ENCODE data around the gene SP5.
"Not testable (repeated sequence)": the region's sequence is repeated elsewhere in the genome, so short reads cannot be mapped to it uniquely, and the experiment has no call there.

The SP5 gene

DNA sequence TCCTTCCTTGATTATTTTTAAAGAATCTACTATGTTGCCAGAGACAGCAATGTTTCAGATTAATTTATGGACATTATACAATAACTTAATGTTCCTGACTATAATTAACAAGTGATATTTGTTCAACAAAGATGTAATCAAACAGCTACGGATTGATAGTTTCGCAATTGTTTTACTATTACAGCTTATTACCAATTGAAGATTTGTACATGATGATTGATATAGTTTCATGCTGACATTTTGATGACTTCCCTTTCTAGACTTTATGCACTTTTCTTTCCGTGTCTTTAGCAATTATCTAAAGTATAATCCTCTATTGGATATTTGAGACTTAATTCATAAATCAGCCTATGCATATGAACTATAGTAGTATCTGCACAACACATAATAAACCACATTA, 6.5 kb downstream of the SP5 start:
- H3K9ac ChIP-seq (ENCODE audit: low read depth, low read length), result no peak overlapping the region
- H3K27ac ChIP-seq (ENCODE audit: low read length), result no peak overlapping the region
- no peak overlapping the region for H3K4me3 ChIP-seq (ENCODE audit: low read length)
- H3K27me3 ChIP-seq (ENCODE audit: insufficient read depth, low read length), result peaks cover 53% of the 10 kb centered on the region
- H3K9me3 ChIP-seq (ENCODE audit: insufficient read depth, low read depth, low read length), result no peaks in the 10 kb centered on the region; the same call in 1 of the 2 replicates
- H3K36me3 ChIP-seq (ENCODE audit: insufficient read depth, low read depth, low read length), result no peaks in the 10 kb centered on the region; the same call in 1 of the 2 replicates
- H3K4me1 ChIP-seq (ENCODE audit: insufficient read depth, low read length), result no peaks in the 10 kb centered on the region

DNA sequence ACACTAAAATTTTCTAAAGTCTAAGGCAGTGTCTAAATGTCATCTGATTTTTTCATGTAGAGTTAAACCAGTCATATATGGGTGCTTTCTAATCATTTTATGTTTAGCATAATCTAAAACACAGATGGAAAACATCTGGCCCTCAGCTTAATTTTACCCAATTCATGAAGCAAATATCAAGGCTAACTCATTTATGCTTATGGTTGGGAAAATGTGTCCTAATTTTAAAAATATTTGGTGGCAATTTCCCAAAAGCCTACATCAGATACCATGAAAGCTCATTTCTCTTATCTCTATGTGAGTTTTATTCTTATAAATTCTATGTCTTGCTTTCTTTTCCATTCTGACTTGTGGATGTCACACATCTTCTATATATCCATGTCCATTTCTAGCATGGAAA, 7.2 kb downstream of the SP5 start:
- no peak overlapping the region for H3K27ac ChIP-seq (ENCODE audit: low read length)
- H3K27me3 ChIP-seq (ENCODE audit: insufficient read depth, low read length), result peaks cover 47% of the 10 kb centered on the region
- no peaks in the 10 kb centered on the region; the same call in 1 of the 2 replicates for H3K36me3 ChIP-seq (ENCODE audit: insufficient read depth, low read depth, low read length)
- H3K4me3 ChIP-seq (ENCODE audit: low read length), result no peak overlapping the region
- H3K4me1 ChIP-seq (ENCODE audit: insufficient read depth, low read length), result no peaks in the 10 kb centered on the region
- H3K9ac ChIP-seq (ENCODE audit: low read depth, low read length), result no peak overlapping the region
- no peaks in the 10 kb centered on the region; the same call in 1 of the 2 replicates for H3K9me3 ChIP-seq (ENCODE audit: insufficient read depth, low read depth, low read length)

DNA sequence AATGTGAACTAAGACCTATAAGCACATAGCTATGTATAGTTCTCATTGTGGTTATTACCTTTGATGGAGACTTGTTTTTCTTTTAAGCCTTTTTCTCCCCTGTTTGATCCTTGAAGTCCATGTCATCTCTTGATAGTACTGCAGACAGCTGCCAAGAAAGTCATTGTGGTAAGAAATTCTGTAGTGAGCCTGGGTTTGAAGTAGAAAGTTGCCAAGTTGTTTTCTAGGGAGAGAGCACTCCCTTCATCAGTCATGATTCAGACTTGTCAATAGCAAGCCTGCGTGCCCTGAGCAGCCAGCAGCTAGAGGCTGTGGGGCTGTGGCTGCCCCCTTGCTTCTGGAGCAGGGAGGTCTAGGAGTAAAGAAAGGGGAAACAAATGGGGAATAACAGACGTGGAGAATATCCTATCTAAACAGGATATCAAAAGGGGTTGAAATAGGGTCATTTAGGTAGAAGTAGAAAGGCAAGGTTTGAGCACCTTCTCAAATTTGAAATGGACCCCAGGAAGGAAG, 8.4 kb downstream of the SP5 start:
- H3K27ac ChIP-seq (ENCODE audit: low read length), result no peak overlapping the region
- no peak overlapping the region for H3K9ac ChIP-seq (ENCODE audit: low read depth, low read length)
- H3K36me3 ChIP-seq (ENCODE audit: insufficient read depth, low read depth, low read length), result no peaks in the 10 kb centered on the region; the same call in 1 of the 2 replicates
- no peaks in the 10 kb centered on the region for H3K9me3 ChIP-seq (ENCODE audit: insufficient read depth, low read depth, low read length)
- H3K4me3 ChIP-seq (ENCODE audit: low read length), result no peak overlapping the region
- H3K4me1 ChIP-seq (ENCODE audit: insufficient read depth, low read length), result no peaks in the 10 kb centered on the region
- peaks cover 35% of the 10 kb centered on the region for H3K27me3 ChIP-seq (ENCODE audit: insufficient read depth, low read length)

DNA sequence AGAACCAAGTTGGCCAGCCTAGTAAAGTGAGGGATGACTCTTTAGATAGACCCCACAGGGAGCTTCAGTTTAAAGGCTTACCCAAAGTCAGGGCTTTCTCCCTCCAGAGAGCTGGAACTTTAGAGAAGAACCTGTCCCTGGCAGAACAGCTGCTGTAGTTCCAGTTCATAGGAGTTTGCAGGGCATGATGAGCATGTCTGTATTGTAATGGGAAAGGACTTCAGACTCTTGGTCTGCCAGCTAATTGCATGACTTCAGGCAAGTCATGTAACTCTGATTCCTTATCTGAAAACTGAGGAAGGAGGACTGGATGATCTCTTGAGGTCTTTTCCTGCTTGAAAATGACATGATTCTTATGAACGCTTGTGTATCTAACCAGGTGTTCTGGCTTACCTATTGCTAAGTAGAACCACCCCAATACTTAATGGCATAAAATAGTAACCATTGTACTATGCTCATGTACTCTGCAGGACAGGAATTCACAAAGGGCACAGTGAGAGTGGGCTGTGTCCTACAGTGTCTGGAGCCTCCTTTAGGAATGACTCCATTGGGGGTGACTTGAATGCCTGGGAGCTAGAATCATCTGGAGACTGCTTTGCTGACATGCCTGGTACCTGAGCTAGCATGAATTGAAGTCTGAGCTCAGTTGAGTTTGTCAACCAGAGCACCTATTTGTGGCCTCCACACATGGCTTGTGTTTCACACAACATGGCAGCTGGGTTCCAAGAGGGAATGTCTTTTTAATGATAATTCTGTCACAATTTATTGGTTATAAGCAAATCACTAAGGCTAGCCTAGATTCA, 18.9 kb downstream of the SP5 start:
- H3K27me3 ChIP-seq (ENCODE audit: insufficient read depth, low read length), result no peaks in the 10 kb centered on the region
- no peaks in the 10 kb centered on the region for H3K9me3 ChIP-seq (ENCODE audit: insufficient read depth, low read depth, low read length)
- H3K4me3 ChIP-seq (ENCODE audit: low read length), result no peak overlapping the region
- H3K4me1 ChIP-seq (ENCODE audit: insufficient read depth, low read length), result no peaks in the 10 kb centered on the region
- no peak overlapping the region for H3K27ac ChIP-seq (ENCODE audit: low read length)
- H3K9ac ChIP-seq (ENCODE audit: low read depth, low read length), result no peak overlapping the region
- H3K36me3 ChIP-seq (ENCODE audit: insufficient read depth, low read depth, low read length), result no peaks in the 10 kb centered on the region

DNA sequence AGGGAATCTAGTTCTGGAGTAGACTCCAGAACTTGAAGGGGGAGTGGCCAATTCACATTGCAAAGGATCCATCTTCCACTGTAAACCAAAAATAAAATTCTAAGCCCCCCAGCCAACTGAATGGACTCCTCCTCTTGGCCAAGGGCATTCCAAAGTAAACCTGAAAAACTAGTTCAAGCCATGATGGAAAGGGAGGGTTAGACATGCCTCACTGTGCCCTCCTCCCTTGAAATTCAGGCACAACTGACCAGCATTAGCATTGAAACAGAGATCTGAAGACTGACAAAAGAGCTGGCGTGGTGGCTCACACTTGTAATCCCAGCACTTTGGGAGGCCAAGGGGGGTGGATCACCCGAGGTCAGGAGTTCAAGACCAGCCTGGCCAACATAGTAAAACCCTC, 19.5 kb downstream of the SP5 start:
- not testable (repeated sequence) for H3K27me3 ChIP-seq (ENCODE audit: insufficient read depth, low read length); H3K36me3 ChIP-seq (ENCODE audit: insufficient read depth, low read depth, low read length); H3K4me3 ChIP-seq (ENCODE audit: low read length); H3K9ac ChIP-seq (ENCODE audit: low read depth, low read length); H3K4me1 ChIP-seq (ENCODE audit: insufficient read depth, low read length); H3K27ac ChIP-seq (ENCODE audit: low read length); H3K9me3 ChIP-seq (ENCODE audit: insufficient read depth, low read depth, low read length)

DNA sequence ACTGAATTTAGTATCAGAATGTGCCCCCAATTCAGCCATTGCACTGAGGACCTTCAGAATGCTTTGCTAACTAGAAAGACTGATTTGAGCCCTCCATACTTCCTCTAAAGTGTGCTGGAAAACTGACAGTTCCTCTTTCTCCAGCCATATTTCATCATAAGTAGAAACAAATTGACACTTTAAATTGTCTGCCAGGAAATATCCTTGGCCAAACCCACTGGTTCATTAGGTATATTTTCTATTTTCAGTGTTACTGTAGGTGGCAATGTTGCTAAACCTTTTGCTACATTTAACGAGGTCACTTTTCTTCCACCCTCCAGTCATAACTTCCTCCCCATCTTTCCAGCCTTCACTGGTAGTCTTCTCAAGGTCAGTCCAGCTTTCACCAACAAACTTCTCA, 21.5 kb downstream of the SP5 start:
- H3K27ac ChIP-seq (ENCODE audit: low read length), result no peak overlapping the region
- no peak overlapping the region for H3K4me3 ChIP-seq (ENCODE audit: low read length)
- no peaks in the 10 kb centered on the region for H3K36me3 ChIP-seq (ENCODE audit: insufficient read depth, low read depth, low read length)
- no peaks in the 10 kb centered on the region for H3K9me3 ChIP-seq (ENCODE audit: insufficient read depth, low read depth, low read length)
- no peak overlapping the region for H3K9ac ChIP-seq (ENCODE audit: low read depth, low read length)
- H3K4me1 ChIP-seq (ENCODE audit: insufficient read depth, low read length), result no peaks in the 10 kb centered on the region
- no peaks in the 10 kb centered on the region for H3K27me3 ChIP-seq (ENCODE audit: insufficient read depth, low read length)

DNA sequence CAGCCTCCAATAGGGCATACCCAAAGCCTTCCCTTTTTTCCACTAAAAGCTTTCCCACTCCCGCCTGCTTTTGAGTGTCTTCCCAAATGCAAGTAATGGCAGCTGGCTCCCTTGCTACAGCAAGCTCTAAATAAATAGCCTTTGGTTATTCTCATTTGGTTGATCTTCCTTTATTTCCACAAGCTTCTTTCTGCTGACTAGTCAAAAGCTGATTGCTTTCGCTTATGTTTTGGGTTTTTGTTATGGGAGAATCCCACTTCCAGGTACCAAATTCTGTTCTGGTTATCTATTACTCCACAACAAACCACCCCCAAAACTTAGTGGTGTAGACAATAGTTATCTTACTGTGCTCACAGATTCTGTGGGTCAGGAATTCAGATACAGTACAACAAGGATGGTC, 22.3 kb downstream of the SP5 start:
- Histone ChIP-seq H3K4me3 (ENCODE audit: low read length) (no peak overlapping the region), H3K27ac (ENCODE audit: low read length) (no peak overlapping the region), H3K27me3 (ENCODE audit: insufficient read depth, low read length) (no peaks in the 10 kb centered on the region), H3K36me3 (ENCODE audit: insufficient read depth, low read depth, low read length) (no peaks in the 10 kb centered on the region), H3K4me1 (ENCODE audit: insufficient read depth, low read length) (no peaks in the 10 kb centered on the region), H3K9me3 (ENCODE audit: insufficient read depth, low read depth, low read length) (no peaks in the 10 kb centered on the region), H3K9ac (ENCODE audit: low read depth, low read length) (no peak overlapping the region)

DNA sequence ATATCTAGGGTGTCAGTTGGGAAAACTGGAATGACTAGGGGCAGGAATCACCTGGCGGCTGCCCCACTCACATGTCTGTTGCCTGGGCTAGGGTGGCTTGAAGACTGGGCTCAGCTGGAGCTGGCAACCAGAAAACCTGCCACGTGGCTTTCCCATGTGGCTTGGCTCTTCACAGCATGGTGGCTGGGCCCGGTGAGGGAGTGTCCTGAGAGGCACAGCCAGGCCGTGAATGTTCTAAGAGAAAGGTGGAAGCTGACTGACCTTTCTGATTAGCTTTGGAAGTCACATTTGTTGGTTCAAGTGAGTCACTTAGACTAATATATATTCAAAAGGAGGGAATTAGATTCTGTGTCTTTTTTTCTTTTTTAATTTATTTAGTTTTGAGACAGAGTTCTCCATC, 22.7 kb downstream of the SP5 start:
- Histone ChIP-seq H3K36me3 (ENCODE audit: insufficient read depth, low read depth, low read length) (no peaks in the 10 kb centered on the region), H3K9ac (ENCODE audit: low read depth, low read length) (no peak overlapping the region), H3K27me3 (ENCODE audit: insufficient read depth, low read length) (no peaks in the 10 kb centered on the region), H3K4me3 (ENCODE audit: low read length) (no peak overlapping the region), H3K4me1 (ENCODE audit: insufficient read depth, low read length) (no peaks in the 10 kb centered on the region), H3K9me3 (ENCODE audit: insufficient read depth, low read depth, low read length) (no peaks in the 10 kb centered on the region), H3K27ac (ENCODE audit: low read length) (no peak overlapping the region)

DNA sequence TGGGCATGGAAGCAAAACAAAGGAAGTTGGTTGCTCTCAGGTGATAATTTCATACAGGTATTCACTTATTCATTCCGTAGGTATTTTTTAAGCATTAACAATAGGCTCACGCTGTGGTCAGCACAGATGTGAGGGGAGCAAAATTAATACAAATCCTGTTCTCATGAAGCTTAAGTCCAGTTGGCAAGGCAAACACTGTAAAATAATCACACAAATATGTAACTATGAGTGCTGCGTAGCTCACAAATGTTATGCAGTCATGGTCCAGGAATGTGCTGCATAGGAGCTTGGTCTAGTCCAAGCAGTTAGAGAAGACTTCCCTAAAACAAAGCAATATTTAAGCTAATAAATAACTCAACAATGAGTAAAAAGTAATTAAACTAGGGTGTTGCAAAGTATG, 23.9 kb downstream of the SP5 start:
- no peak overlapping the region for H3K4me3 ChIP-seq (ENCODE audit: low read length)
- H3K4me1 ChIP-seq (ENCODE audit: insufficient read depth, low read length), result no peaks in the 10 kb centered on the region
- no peaks in the 10 kb centered on the region for H3K36me3 ChIP-seq (ENCODE audit: insufficient read depth, low read depth, low read length)
- no peaks in the 10 kb centered on the region for H3K27me3 ChIP-seq (ENCODE audit: insufficient read depth, low read length)
- no peak overlapping the region for H3K27ac ChIP-seq (ENCODE audit: low read length)
- no peak overlapping the region for H3K9ac ChIP-seq (ENCODE audit: low read depth, low read length)
- H3K9me3 ChIP-seq (ENCODE audit: insufficient read depth, low read depth, low read length), result no peaks in the 10 kb centered on the region

DNA sequence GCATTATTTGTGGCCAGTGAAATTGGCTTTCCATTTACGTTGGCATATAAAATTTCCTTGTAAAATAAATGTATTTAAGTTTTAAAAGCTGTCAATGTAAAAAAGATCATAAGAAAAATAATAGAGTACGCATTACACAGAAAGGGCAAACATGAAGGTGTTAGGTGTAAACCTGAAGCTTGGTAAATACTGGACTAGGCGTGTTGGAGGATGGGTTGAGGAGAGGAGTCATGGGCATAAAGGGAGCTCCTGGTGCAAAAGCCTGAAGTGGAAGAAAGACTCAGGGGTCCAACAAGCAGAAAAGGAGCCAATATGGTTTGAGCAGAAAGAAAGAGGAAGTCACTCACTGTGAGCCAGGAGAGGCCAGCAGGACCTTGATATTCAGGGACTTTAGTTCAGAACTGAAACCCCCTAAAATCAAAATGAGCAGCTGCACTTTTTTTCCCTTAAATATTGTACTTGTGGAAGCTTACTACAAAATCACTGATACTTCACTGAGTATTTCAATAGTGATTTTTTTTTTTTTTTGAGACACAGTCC, 24.4 kb downstream of the SP5 start:
- no peak overlapping the region for H3K9ac ChIP-seq (ENCODE audit: low read depth, low read length)
- no peaks in the 10 kb centered on the region for H3K4me1 ChIP-seq (ENCODE audit: insufficient read depth, low read length)
- H3K36me3 ChIP-seq (ENCODE audit: insufficient read depth, low read depth, low read length), result no peaks in the 10 kb centered on the region
- no peaks in the 10 kb centered on the region for H3K9me3 ChIP-seq (ENCODE audit: insufficient read depth, low read depth, low read length)
- H3K27me3 ChIP-seq (ENCODE audit: insufficient read depth, low read length), result no peaks in the 10 kb centered on the region
- H3K27ac ChIP-seq (ENCODE audit: low read length), result no peak overlapping the region
- no peak overlapping the region for H3K4me3 ChIP-seq (ENCODE audit: low read length)

DNA sequence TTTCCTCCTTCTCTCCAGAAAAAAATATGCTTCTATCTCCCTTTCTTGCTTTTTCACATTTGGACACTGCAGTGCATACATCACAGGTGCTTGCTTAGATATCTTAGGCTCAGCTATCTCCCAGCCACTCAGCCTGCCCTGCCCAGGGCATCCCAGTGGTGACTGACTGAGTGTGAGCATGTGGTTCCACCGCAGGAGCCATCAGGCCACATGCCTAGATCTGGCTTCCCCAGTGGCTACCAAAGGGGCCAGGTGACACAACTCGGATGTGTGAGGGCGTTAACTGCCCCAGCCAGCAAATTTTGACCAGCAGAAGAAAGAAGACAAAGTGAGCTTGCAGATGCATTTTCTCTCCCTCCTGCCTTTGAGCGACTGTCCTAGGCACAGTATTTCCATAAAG, 25.5 kb downstream of the SP5 start:
- no peaks in the 10 kb centered on the region for H3K36me3 ChIP-seq (ENCODE audit: insufficient read depth, low read depth, low read length)
- no peaks in the 10 kb centered on the region for H3K27me3 ChIP-seq (ENCODE audit: insufficient read depth, low read length)
- no peaks in the 10 kb centered on the region for H3K4me1 ChIP-seq (ENCODE audit: insufficient read depth, low read length)
- H3K4me3 ChIP-seq (ENCODE audit: low read length), result no peak overlapping the region
- H3K9me3 ChIP-seq (ENCODE audit: insufficient read depth, low read depth, low read length), result no peaks in the 10 kb centered on the region
- no peak overlapping the region for H3K27ac ChIP-seq (ENCODE audit: low read length)
- no peak overlapping the region for H3K9ac ChIP-seq (ENCODE audit: low read depth, low read length)

DNA sequence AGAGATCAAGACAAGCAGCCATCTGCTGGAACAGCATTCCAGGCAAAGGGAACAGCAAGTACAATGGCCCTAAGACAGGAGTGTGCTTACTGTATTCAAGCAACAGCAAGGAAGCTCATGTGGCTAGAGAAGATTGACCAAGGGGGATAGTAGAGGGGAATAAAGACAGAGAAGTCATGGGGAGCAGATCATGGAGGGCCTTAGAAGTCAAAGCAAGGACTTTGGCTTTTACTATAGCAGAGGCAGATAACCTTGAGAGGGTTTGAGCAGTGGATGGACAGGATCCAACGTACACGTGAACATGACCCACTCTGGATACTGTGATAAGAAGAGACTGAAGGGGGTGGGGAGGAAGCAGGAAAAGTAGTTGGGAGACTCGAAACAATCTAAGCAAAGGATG, 26.9 kb downstream of the SP5 start:
- Histone ChIP-seq H3K4me1 (ENCODE audit: insufficient read depth, low read length) (no peaks in the 10 kb centered on the region), H3K27ac (ENCODE audit: low read length) (no peak overlapping the region), H3K27me3 (ENCODE audit: insufficient read depth, low read length) (no peaks in the 10 kb centered on the region), H3K4me3 (ENCODE audit: low read length) (no peak overlapping the region), H3K36me3 (ENCODE audit: insufficient read depth, low read depth, low read length) (no peaks in the 10 kb centered on the region), H3K9me3 (ENCODE audit: insufficient read depth, low read depth, low read length) (no peaks in the 10 kb centered on the region), H3K9ac (ENCODE audit: low read depth, low read length) (no peak overlapping the region)

Data from iPS-20b (cell line).